ENCODE measurements around the gene TSPAN18.

- TF ChIP-seq CTCF (conservative IDR thresholded peaks at IDR 0.05; ENCODE audit: low read depth, low read length) (no peak), EZH2 (IDR thresholded peaks at IDR 0.05; ENCODE audit: borderline replicate concordance, low read depth, low read length, poor library complexity, severe bottlenecking) (no peak)
Observed at GRCh38 chr11:44770401-44770800, 43.6 kb downstream of the TSPAN18 start.

Measured in A673 (cell line).